ENCODE results near the gene FMO2.

The FMO2 gene

DNA sequence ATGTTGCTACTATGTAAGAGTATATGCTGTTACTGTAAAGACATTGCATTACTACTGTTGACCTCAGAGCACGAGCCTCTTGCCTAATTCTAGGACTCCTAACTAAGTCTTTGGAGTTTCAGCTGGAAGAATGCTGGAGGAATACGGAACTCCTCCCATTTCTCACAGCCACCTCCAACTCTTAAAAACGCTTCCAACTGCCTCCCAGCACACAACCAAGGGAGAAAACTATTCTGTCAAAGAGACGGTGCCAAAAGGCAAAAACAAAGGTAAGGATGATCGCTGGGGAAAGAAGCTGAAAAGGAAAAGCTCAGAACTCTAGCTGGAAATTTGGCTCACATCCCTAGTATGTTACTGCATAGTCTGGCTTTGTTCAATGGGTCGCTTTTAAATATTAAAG lies at the start of gene FMO2:
TSS of gene FMO2 (plus strand) at position 210 of the 400 bp plus-strand sequence. CDS start 414 bp downstream, outside the sequence.
- no peaks in the 10 kb centered on the region for H3K79me2 ChIP-seq (ENCODE audit: control insufficient read depth, insufficient read depth, low read length, unreplicated experiment)
- no peaks in the 10 kb centered on the region for H3K27me3 ChIP-seq (ENCODE audit: insufficient read depth, low read length)
- H3K4me1 ChIP-seq (ENCODE audit: control insufficient read depth, insufficient read depth, low read length, unreplicated experiment): no peaks in the 10 kb centered on the region
- no peak within 1 kb of the TSS for H3K4me3 ChIP-seq (ENCODE audit: low read depth, low read length)
- no peak within 1 kb of the TSS for H2AFZ ChIP-seq (ENCODE audit: low read length, unreplicated experiment)
- H3K27ac ChIP-seq (ENCODE audit: low read depth, low read length): no peak within 1 kb of the TSS
- no peaks in the 10 kb centered on the region for H3K36me3 ChIP-seq (ENCODE audit: insufficient read depth, low read length)

DNA sequence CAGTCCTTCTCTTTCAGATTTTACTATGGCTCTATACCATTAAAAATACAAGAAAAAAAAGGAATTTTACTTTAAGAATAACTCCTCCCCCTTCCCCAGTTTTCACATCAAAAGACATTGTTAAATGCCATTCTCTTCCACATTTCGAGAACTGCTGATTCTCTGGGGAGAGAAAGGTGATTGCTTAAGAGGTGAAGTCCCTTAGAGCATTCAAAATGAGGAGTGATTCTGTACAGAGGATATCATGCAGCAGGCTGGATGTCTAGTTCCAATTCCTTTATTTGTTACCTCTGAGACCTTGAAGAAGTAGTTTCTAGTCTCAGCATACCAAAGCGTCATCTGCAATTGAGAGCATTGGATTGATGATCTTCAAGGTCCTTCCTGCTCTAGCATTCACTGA lies 47.5 kb upstream of the FMO2 start:
- Histone ChIP-seq H3K4me3 (ENCODE audit: low read depth, low read length) (no peak overlapping the region), H3K27me3 (ENCODE audit: insufficient read depth, low read length) (no peaks in the 10 kb centered on the region), H2AFZ (ENCODE audit: low read length, unreplicated experiment) (no peak overlapping the region)

GRCh38 chr1:171138980-171139379 lies 46.1 kb upstream of the FMO2 start:
- Histone ChIP-seq H3K4me3 (ENCODE audit: low read depth, low read length) (no peak overlapping the region), H3K79me2 (ENCODE audit: control insufficient read depth, insufficient read depth, low read length, unreplicated experiment) (no peaks in the 10 kb centered on the region), H3K4me1 (ENCODE audit: control insufficient read depth, insufficient read depth, low read length, unreplicated experiment) (peaks cover 22% of the 10 kb centered on the region)

More for the DNA sequence above, 47.5 kb upstream of the FMO2 start:
- Histone ChIP-seq H3K79me2 (ENCODE audit: control insufficient read depth, insufficient read depth, low read length, unreplicated experiment) (no peaks in the 10 kb centered on the region), H3K36me3 (ENCODE audit: insufficient read depth, low read length) (no peaks in the 10 kb centered on the region), H3K4me1 (ENCODE audit: control insufficient read depth, insufficient read depth, low read length, unreplicated experiment) (peaks cover 17% of the 10 kb centered on the region), H3K27ac (ENCODE audit: low read depth, low read length) (no peak overlapping the region)

DNA sequence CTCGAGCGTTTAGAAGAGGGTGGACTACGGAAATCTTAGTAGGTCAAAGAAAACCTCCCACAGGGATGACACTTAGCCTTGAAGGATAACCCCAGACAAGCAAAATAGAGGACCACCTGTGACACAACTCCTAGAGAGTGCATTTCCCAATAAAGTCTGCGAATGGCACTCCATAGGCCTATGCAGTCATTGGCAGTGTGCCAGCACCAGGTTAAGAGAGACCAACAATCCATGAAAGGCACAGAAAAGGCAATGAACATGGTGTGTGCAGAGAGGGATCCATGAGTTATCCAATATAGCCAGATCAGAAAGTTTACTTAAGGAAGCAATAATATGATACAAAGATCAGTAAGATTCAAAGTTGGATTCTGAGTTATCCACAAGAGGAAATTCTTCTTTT lies 45.2 kb upstream of the FMO2 start:
- Histone ChIP-seq H3K27me3 (ENCODE audit: insufficient read depth, low read length) (no peaks in the 10 kb centered on the region), H3K4me3 (ENCODE audit: low read depth, low read length) (no peak overlapping the region), H3K27ac (ENCODE audit: low read depth, low read length) (no peak overlapping the region), H3K4me1 (ENCODE audit: control insufficient read depth, insufficient read depth, low read length, unreplicated experiment) (peaks cover 22% of the 10 kb centered on the region), H2AFZ (ENCODE audit: low read length, unreplicated experiment) (no peak overlapping the region), H3K79me2 (ENCODE audit: control insufficient read depth, insufficient read depth, low read length, unreplicated experiment) (no peaks in the 10 kb centered on the region), H3K36me3 (ENCODE audit: insufficient read depth, low read length) (no peaks in the 10 kb centered on the region)

More at GRCh38 chr1:171138980-171139379, 46.1 kb upstream of the FMO2 start:
- H2AFZ ChIP-seq (ENCODE audit: low read length, unreplicated experiment): no peak overlapping the region
- H3K27me3 ChIP-seq (ENCODE audit: insufficient read depth, low read length): no peaks in the 10 kb centered on the region
- H3K36me3 ChIP-seq (ENCODE audit: insufficient read depth, low read length): no peaks in the 10 kb centered on the region
- no peak overlapping the region for H3K27ac ChIP-seq (ENCODE audit: low read depth, low read length)

- Histone ChIP-seq H3K27ac (ENCODE audit: low read depth, low read length) (no peak overlapping the region), H3K36me3 (ENCODE audit: insufficient read depth, low read length) (no peaks in the 10 kb centered on the region), H3K4me3 (ENCODE audit: low read depth, low read length) (no peak overlapping the region), H3K4me1 (ENCODE audit: control insufficient read depth, insufficient read depth, low read length, unreplicated experiment) (peaks cover 22% of the 10 kb centered on the region), H2AFZ (ENCODE audit: low read length, unreplicated experiment) (no peak overlapping the region), H3K79me2 (ENCODE audit: control insufficient read depth, insufficient read depth, low read length, unreplicated experiment) (no peaks in the 10 kb centered on the region), H3K27me3 (ENCODE audit: insufficient read depth, low read length) (no peaks in the 10 kb centered on the region)
Measured at GRCh38 chr1:171140401-171140800, 44.7 kb upstream of the FMO2 start.

- peaks cover 22% of the 10 kb centered on the region for H3K4me1 ChIP-seq (ENCODE audit: control insufficient read depth, insufficient read depth, low read length, unreplicated experiment)
Measured at GRCh38 chr1:171140956-171141687, 44.0 kb upstream of the FMO2 start.

DNA sequence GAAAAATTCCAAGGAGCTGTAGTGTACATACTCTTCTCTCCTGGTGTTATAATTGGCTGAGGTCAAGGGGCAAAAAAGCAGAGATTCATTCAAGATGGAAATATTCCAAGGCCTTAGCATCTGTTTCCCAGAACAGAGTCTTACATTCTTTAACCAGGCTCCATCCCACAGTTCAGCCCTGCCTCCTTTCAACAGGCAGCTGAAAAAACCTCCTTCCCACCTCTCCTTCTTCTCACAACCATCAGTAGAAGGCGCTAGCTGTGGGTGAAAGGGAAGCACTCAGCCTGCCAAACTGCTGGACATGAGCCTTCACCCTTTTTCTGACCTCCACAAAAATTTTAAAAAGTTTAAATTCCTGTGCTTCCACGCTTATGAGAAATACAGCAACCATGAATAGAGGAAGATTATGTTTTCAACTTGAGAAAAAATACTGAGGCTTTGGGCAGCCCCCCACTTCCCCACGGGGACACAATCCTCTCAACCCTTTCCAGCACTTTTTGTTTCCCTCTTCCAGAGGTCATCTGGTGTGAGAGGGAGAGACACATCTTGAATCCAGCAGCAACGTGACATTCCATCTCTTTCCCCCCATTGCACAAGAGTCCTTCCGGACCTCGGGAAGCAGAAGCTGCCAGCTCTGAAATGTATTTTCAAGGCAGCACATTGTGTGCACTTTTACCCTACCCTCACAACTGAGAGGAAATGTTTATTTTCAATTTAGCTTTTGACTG lies 43.2 kb upstream of the FMO2 start:
- Histone ChIP-seq H2AFZ (ENCODE audit: low read length, unreplicated experiment) (peak overlapping the region; percentile 89), H3K79me2 (ENCODE audit: control insufficient read depth, insufficient read depth, low read length, unreplicated experiment) (no peaks in the 10 kb centered on the region), H3K27ac (ENCODE audit: low read depth, low read length) (peak overlapping the region; percentile 83), H3K4me1 (ENCODE audit: control insufficient read depth, insufficient read depth, low read length, unreplicated experiment) (peaks cover 22% of the 10 kb centered on the region), H3K36me3 (ENCODE audit: insufficient read depth, low read length) (no peaks in the 10 kb centered on the region), H3K27me3 (ENCODE audit: insufficient read depth, low read length) (no peaks in the 10 kb centered on the region), H3K4me3 (ENCODE audit: low read depth, low read length) (peak overlapping the region; percentile 42; the same call in 1 of the 2 replicates)

More at GRCh38 chr1:171140956-171141687, 44.0 kb upstream of the FMO2 start:
- H3K27ac ChIP-seq (ENCODE audit: low read depth, low read length): peak overlapping the region; percentile 83
- no peaks in the 10 kb centered on the region for H3K27me3 ChIP-seq (ENCODE audit: insufficient read depth, low read length)
- no peaks in the 10 kb centered on the region for H3K79me2 ChIP-seq (ENCODE audit: control insufficient read depth, insufficient read depth, low read length, unreplicated experiment)
- H3K4me3 ChIP-seq (ENCODE audit: low read depth, low read length): no peak overlapping the region
- H2AFZ ChIP-seq (ENCODE audit: low read length, unreplicated experiment): peak overlapping the region; percentile 89
- H3K36me3 ChIP-seq (ENCODE audit: insufficient read depth, low read length): no peaks in the 10 kb centered on the region

GRCh38 chr1:171142416-171143385 lies 42.4 kb upstream of the FMO2 start:
- Histone ChIP-seq H3K4me3 (ENCODE audit: low read depth, low read length) (peak overlapping the region; percentile 42; the same call in 1 of the 2 replicates), H2AFZ (ENCODE audit: low read length, unreplicated experiment) (peak overlapping the region; percentile 89), H3K79me2 (ENCODE audit: control insufficient read depth, insufficient read depth, low read length, unreplicated experiment) (no peaks in the 10 kb centered on the region), H3K36me3 (ENCODE audit: insufficient read depth, low read length) (no peaks in the 10 kb centered on the region), H3K4me1 (ENCODE audit: control insufficient read depth, insufficient read depth, low read length, unreplicated experiment) (peaks cover 22% of the 10 kb centered on the region), H3K27ac (ENCODE audit: low read depth, low read length) (peak overlapping the region; percentile 83), H3K27me3 (ENCODE audit: insufficient read depth, low read length) (no peaks in the 10 kb centered on the region)

- no peaks in the 10 kb centered on the region for H3K79me2 ChIP-seq (ENCODE audit: control insufficient read depth, insufficient read depth, low read length, unreplicated experiment)
- H3K36me3 ChIP-seq (ENCODE audit: insufficient read depth, low read length): no peaks in the 10 kb centered on the region
- no peak overlapping the region for H2AFZ ChIP-seq (ENCODE audit: low read length, unreplicated experiment)
- no peaks in the 10 kb centered on the region for H3K27me3 ChIP-seq (ENCODE audit: insufficient read depth, low read length)
- H3K4me1 ChIP-seq (ENCODE audit: control insufficient read depth, insufficient read depth, low read length, unreplicated experiment): no peaks in the 10 kb centered on the region
- H3K27ac ChIP-seq (ENCODE audit: low read depth, low read length): no peak overlapping the region
- no peak overlapping the region for H3K4me3 ChIP-seq (ENCODE audit: low read depth, low read length)
Measured at GRCh38 chr1:171150156-171150555, 34.9 kb upstream of the FMO2 start.

DNA sequence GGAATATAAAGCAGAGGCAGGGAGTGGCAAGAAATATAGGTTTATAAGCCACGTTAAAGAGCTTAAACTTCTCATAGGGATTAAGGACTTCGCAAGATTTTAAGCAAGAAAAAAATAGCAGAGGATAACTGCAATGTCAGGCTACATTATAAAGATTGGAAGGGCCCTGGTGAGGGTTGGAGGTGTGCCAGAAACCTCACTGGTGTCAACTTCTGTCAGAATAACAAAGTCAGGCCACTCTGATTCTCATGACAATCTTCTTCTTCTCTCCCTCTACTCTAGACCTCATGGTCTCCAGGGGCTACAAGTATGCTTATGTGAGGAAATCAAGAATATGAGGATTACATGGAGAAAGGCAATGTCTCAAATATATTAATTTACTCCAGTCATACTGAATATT lies 32.6 kb upstream of the FMO2 start:
- Histone ChIP-seq H3K27ac (ENCODE audit: low read depth, low read length) (no peak overlapping the region), H3K4me1 (ENCODE audit: control insufficient read depth, insufficient read depth, low read length, unreplicated experiment) (no peaks in the 10 kb centered on the region), H3K36me3 (ENCODE audit: insufficient read depth, low read length) (no peaks in the 10 kb centered on the region), H2AFZ (ENCODE audit: low read length, unreplicated experiment) (no peak overlapping the region), H3K79me2 (ENCODE audit: control insufficient read depth, insufficient read depth, low read length, unreplicated experiment) (no peaks in the 10 kb centered on the region), H3K4me3 (ENCODE audit: low read depth, low read length) (no peak overlapping the region), H3K27me3 (ENCODE audit: insufficient read depth, low read length) (no peaks in the 10 kb centered on the region; the same call in 1 of the 2 replicates)
